Mononuclear cell (primary cell): ENCODE data around the gene POFUT1. TPM values are rescaled to one million over a fixed set of nuclear protein-coding genes. Genes with fewer than 3 reads are reported as not detected.

Experiments used
- total RNA-seq: library from RNA; depleted of rRNA; stranded (reverse); fragments of >200 nt; gene quantifications from one replicate; pipeline ENCODE4 v1.2.3, GENCODE V29; 2012

Gene POFUT1
- total RNA-seq, 1 donor: 7.2 TPM

Other genes with a start within 250 kb of the POFUT1 start
- under 0.01 TPM for gene XKR7, start 239.7 kb upstream of the POFUT1 start, total RNA-seq
- 0.42 TPM for gene CCM2L, start 197.4 kb upstream of the POFUT1 start, total RNA-seq
- gene HCK, start 155.6 kb upstream of the POFUT1 start, total RNA-seq: 52.4 TPM
- 20.5 TPM for gene TM9SF4, start 98.2 kb upstream of the POFUT1 start, total RNA-seq
- gene PLAGL2, start 137 bp upstream of the POFUT1 start, total RNA-seq: 14.1 TPM
- 7.0 TPM for gene KIF3B, start 69.8 kb downstream of the POFUT1 start, total RNA-seq
- 117 TPM for gene ASXL1, start 150.5 kb downstream of the POFUT1 start, total RNA-seq